Right renal cortex interstitium (tissue), 3 donors: ENCODE results near the gene KSR1. TPM values are rescaled to one million over a fixed set of nuclear protein-coding genes. Genes with fewer than 3 reads are reported as not detected.
"Not testable (repeated sequence)": the region's sequence is repeated elsewhere in the genome, so short reads cannot be mapped to it uniquely, and the experiment has no call there.

ENCODE experiments used
- DNase-seq, 3 donors: peaks; one replicate each; pipeline ENCODE4 v3.0.0-alpha.2; 2013; ENCODE audit warnings: low read depth in 3 of 3, low spot score in 2 of 3
- polyA plus RNA-seq, 3 donors: library from polyadenylated mRNA; unstranded; fragments of 120-200 nt; gene quantifications; one replicate each; pipeline ENCODE4 v1.2.1, GENCODE V29; 2013; ENCODE audit not compliant: insufficient read length in 3 of 3

Gene KSR1
- polyA plus RNA-seq, 3 donors: 35.8 to 42.9 (median 41.6) TPM

DNA sequence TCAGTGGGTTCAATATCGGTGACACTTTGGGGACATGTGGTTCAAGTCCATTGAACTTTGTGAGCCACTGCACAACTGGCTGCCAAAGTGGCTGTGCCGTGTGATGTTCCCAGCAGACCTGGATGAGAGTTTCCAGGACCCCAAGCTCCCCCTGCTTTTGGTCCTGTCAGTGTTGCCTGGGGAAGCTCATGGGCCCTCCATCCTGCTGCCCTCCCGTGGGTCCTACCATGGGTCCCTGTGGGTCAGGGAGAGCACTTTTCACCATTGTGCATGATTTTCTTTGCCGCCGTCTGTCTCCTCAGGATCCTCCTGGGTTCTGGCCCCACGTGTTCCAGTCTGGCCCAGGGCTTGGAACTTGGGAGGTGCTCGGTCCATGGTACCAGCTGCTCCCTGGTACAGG, 212.9 kb downstream of the KSR1 start:
- no peak for DNase-seq

DNA sequence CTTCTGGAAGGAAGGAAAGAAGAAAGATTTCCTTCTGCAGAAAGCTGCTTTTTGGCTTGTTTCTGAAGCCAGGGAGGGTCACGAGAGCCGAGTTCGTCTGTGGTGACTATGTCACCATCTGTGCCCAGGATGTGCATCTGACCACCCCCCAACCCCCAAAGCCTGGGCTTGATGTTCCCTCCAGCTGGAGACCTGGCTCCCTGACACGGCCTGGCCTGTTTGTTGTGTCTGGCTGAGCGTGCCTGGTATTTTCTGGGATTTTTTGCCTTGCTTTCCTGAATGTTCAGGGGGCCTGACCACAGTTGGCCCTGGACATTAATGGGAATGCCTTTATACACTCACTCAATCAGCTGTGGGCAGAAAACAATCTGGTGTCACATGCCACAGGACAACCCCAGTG, 213.6 kb downstream of the KSR1 start:
- no peak for DNase-seq

DNA sequence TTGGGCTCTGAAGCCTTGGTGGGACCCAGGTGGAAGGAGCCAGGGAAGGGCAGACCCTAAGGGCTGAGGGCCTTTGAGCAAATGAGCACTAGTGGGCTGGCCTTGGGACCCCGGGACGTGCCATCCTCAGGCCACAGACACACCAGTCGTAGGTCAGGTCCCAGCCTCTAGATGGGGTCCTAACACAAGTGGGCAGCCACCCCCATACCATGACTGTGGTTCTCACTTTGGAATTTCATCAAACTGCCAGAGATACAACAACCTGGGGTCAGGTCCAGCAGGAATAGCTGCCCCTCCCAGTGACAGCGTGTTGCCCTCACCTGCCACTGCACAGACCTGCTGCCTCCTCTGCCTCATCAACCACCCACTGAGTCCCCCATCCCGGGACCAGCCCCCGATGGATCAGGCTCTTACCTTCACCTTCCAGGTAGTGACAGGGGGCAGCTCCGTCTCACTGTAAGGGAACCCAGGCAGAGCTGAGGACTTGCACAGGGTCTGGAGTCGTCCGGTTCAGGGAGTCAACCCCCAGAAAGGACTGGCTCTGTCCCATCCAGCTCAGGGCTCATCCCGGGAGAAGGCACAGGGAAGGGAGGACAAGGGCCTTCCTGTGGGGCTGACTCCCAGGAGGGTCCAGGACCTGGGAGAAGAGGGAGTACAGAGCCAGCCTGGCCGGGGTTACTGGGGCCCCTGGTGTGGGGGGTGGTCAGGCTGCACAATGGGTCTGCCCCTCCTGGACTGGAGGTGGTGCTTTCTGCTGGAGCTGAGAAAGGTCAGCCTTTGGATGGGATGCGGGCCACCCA, 214.7 kb downstream of the KSR1 start:
- DNase-seq: no peak

DNA sequence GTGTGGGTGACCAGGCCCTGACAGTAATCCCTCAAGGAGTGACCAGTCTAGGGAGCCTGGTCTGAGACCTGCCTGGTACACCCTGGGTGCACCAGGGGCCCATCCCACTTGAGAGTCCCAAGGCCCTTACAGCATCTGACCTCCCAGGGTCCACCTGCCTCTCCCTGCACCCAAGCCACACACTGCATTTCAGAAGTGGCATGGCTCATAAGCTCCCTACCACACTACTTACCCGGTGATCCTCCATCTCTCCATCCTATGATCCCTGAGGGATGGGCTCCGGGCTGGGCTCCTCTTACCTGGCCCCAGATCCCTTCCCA, 215.3 kb downstream of the KSR1 start:
- no peak for DNase-seq

DNA sequence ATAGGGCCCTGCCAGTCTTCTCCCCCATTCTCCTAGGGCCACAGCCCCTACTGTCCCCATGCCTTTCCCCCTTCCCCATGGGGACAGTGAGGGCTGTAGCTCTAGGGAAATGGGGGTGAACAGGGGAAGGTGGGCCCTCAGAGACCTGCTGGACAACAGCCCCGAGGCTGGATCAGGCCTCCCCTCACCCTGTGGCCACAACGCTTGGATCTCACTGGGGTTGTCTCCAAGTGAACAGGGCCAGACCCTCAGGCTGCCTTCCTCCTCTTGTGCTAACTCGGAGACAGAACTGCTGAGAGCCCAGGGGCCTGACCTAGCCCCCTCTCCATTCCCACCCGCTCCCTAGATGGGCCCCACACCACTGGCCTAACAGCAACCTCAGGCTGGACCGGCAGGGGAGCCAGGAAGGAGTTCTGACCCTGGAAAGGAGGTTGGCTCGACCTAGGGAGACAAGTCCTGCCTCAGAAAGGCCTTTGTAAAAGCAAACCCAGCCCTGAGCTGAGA, 215.8 kb downstream of the KSR1 start:
- DNase-seq: not testable (repeated sequence)

DNA sequence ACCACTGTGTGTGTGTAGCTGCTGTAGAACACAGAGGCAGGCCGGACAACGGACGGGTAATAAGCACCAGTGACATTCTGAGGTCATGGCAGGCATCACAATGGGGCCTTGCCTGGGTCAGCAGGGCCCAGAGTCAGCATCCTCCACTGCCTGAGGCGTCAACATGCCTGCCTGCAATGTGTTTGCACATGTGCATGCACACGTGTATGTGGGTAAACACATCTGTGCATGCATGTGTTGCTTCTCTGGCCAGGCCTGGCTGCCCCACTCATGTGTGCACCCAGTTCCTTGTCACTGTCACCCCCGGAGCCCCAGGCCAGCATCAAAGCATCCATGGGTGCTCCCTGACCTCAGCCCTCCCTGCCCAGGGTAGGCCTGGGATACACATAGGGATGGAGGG, 218.1 kb downstream of the KSR1 start:
- DNase-seq: no peak

Other genes starting within 250 kb of the KSR1 start
- gene WSB1, start 162.3 kb upstream of the KSR1 start, polyA plus RNA-seq: 100 to 1,000 TPM; 175 to 234 (median 205) TPM
- gene LGALS9, start 174.7 kb downstream of the KSR1 start, polyA plus RNA-seq: 10 to 100 TPM; 12.7 to 15.8 (median 15.6) TPM